HEK293T (cell line): ENCODE measurements around the gene SMG1.
"Not testable (repeated sequence)": the region's sequence is repeated elsewhere in the genome, so short reads cannot be mapped to it uniquely, and the experiment has no call there.

Experiments
- CTCF ChIA-PET: fragments of 350-600 bp; formaldehyde crosslinking; extraction: SDS; loops from one replicate; lab custom pipeline; 2021; ENCODE audit warnings: antibody characterized with exemption, inconsistent platforms; lab: Yijun Ruan, JAX
- POLR2A ChIA-PET: fragments of 350-600 bp; formaldehyde crosslinking; extraction: SDS; loops from one replicate; lab custom pipeline; 2020; ENCODE audit warnings: antibody characterized with exemption, inconsistent platforms; lab: Yijun Ruan, JAX
- DNase-seq: peaks from one replicate; pipeline ENCODE4 v3.0.0; 2012; ENCODE audit warnings: mixed read lengths; ENCODE audit errors: extremely low spot score
- ARNT ChIP-seq: fragments of 450-650 bp; IDR thresholded peaks from 2 replicates; pipeline ENCODE4 v1.6.1; 2017; ENCODE audit warnings: mild to moderate bottlenecking
- BHLHE40 ChIP-seq: fragments of 450-650 bp; IDR thresholded peaks from 2 replicates; pipeline ENCODE4 v1.6.1; 2016; ENCODE audit warnings: mild to moderate bottlenecking, moderate library complexity, borderline replicate concordance
- CTBP1 ChIP-seq: fragments of 450-650 bp; IDR thresholded peaks from 2 replicates; pipeline ENCODE4 v1.6.1; 2016; ENCODE audit warnings: borderline replicate concordance
- ELF4 ChIP-seq: fragments of 450-650 bp; IDR thresholded peaks from 2 replicates; pipeline ENCODE4 v1.6.1; 2017; ENCODE audit warnings: antibody characterized with exemption
- FOXA1 ChIP-seq: fragments of 450-650 bp; IDR thresholded peaks from 2 replicates; pipeline ENCODE4 v1.6.1; 2016; ENCODE audit warnings: mild to moderate bottlenecking
- FOXK2 ChIP-seq: fragments of 450-650 bp; IDR thresholded peaks from 2 replicates; pipeline ENCODE4 v1.6.1; 2016; ENCODE audit warnings: mild to moderate bottlenecking
- FOXM1 ChIP-seq: fragments of 450-650 bp; IDR thresholded peaks from 2 replicates; pipeline ENCODE4 v1.6.1; 2017; ENCODE audit warnings: mild to moderate bottlenecking, borderline replicate concordance
- HDGF ChIP-seq: fragments of 450-650 bp; IDR thresholded peaks from 2 replicates; pipeline ENCODE4 v1.6.1; 2017; ENCODE audit warnings: antibody characterized with exemption, borderline replicate concordance
- L3MBTL2 ChIP-seq: fragments of 450-650 bp; conservative IDR thresholded peaks from 2 replicates; pipeline ENCODE4 v1.6.1; 2016; ENCODE audit warnings: mild to moderate bottlenecking
- LEF1 ChIP-seq: fragments of 450-650 bp; IDR thresholded peaks from 2 replicates; pipeline ENCODE4 v1.6.1; 2017; ENCODE audit warnings: mild to moderate bottlenecking, borderline replicate concordance
- NFRKB ChIP-seq: fragments of 450-650 bp; IDR thresholded peaks from 2 replicates; pipeline ENCODE4 v1.6.1; 2016; ENCODE audit warnings: mild to moderate bottlenecking, moderate library complexity
- SP1 ChIP-seq: fragments of 450-650 bp; IDR thresholded peaks from 2 replicates; pipeline ENCODE4 v1.6.1; 2017
- SUZ12 ChIP-seq: fragments of 450-650 bp; IDR thresholded peaks from 2 replicates; pipeline ENCODE4 v1.6.1; 2016; ENCODE audit warnings: mild to moderate bottlenecking
- TARDBP ChIP-seq: fragments of 450-650 bp; IDR thresholded peaks from 2 replicates; pipeline ENCODE4 v1.6.1; 2016
- ZNF384 ChIP-seq: fragments of 450-650 bp; IDR thresholded peaks from 2 replicates; pipeline ENCODE4 v1.6.1; 2016
- TF ChIP-seq, protein P1 (sequence below): fragments of 450-650 bp; IDR thresholded peaks from 2 replicates; pipeline ENCODE4 v1.6.1; 2016

Gene SMG1

DNA sequence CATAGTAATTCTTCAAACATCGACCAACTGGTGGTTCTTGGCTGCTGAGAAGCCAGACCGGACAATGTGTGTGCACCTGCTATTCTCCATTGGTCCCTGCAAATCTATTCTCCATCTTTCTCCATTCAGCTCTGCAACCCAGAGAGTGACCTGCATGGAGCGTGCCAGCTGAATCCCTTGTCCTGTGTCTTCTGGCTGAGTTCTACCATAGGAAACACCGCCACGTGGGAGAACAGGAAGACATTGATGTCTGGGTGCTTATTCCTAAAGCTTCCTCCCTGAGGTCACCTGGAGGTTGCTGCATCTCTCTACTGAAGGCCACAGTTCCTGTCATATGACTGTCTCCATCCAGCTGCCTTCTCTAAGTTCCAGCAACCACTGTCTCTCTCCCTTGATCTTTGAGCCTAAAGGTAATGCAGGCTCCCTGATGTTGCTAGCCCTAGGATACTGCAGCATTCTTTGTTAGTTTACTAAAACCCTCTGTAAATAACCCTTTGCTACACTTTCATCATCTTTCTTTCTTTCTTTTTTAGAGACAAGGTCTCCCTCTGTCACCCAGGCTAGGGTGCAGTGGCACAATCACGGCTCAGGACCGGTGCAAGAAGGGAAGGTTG, 10.6 kb upstream of the SMG1 start:
- no peak for DNase-seq
- ChIA-PET POLR2A (no interaction called here), CTCF (no interaction called here)
- TF ChIP-seq CTBP1 (no peak), NFRKB (no peak), BHLHE40 (no peak)

DNA sequence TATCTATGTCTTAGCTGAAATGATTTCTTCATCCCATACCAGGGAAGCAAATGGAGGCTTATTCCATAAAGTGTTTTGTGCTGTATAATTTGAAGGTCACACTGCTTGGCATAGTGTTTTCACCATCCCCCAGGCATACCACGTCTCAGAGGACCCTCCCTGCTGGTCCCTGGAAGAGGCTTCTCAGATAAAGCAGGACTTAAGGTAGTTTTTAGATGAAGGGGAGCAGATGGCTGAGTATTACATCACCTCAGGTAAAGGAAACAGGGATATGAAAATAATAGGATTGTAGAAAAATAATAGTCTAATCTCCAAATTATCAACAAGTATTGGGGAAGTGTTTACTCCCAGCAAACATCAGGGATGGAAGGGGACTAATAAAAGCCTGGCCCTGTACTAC, 7.3 kb upstream of the SMG1 start:
- POLR2A ChIA-PET, result interaction anchor here (1.1 kb wide), 1 partner anchor 13 kb away, joined by 3 read pairs; no protein-coding TSS in a partner anchor
- DNase-seq, result no peak
- TF ChIP-seq TARDBP (no peak), ZNF384 (no peak), LEF1 (no peak), BHLHE40 (no peak), CTBP1 (no peak), HDGF (no peak), SP1 (no peak), ELF4 (no peak), FOXK2 (no peak), NFRKB (no peak), ARNT (no peak), FOXA1 (no peak), FOXM1 (no peak), L3MBTL2 (no peak), SUZ12 (no peak)
- TF ChIP-seq, protein P1, sequence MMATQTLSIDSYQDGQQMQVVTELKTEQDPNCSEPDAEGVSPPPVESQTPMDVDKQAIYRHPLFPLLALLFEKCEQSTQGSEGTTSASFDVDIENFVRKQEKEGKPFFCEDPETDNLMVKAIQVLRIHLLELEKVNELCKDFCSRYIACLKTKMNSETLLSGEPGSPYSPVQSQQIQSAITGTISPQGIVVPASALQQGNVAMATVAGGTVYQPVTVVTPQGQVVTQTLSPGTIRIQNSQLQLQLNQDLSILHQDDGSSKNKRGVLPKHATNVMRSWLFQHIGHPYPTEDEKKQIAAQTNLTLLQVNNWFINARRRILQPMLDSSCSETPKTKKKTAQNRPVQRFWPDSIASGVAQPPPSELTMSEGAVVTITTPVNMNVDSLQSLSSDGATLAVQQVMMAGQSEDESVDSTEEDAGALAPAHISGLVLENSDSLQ, result no peak
- CTCF ChIA-PET, result interaction anchor here (1.8 kb wide), 1 partner anchor 12 kb away, joined by 5 read pairs; no protein-coding TSS in a partner anchor

GRCh38 chr16:18932243-18932987, 6.2 kb upstream of the SMG1 start:
- DNase-seq, result no peak
- no peak for TF ChIP-seq FOXA1
- no peak for TF ChIP-seq CTBP1
- TF ChIP-seq LEF1, result no peak
- no peak for TF ChIP-seq ARNT
- no peak for TF ChIP-seq FOXM1
- TF ChIP-seq SP1, result no peak
- TF ChIP-seq ELF4, result no peak
- no peak for TF ChIP-seq FOXK2
- TF ChIP-seq NFRKB, result no peak
- no peak for TF ChIP-seq TARDBP
- TF ChIP-seq HDGF, result no peak
- no peak for TF ChIP-seq BHLHE40
- TF ChIP-seq SUZ12, result no peak
- TF ChIP-seq ZNF384, result no peak
- TF ChIP-seq, protein P1, result no peak
- no peak for TF ChIP-seq L3MBTL2
- POLR2A ChIA-PET, result interaction anchor here (1.0 to 1.8 kb wide), 3 partner anchors 14 to 135 kb away, joined by 3 to 10 read pairs (median 3); partner anchors contain the start of genes ARL6IP1 and COQ7
- CTCF ChIA-PET, result no interaction called here

GRCh38 chr16:18931756-18932155, 5.5 kb upstream of the SMG1 start:
- CTCF ChIA-PET, result no interaction called here
- POLR2A ChIA-PET, result interaction anchor here (1.8 kb wide), 1 partner anchor 130 kb away, joined by 10 read pairs; the partner anchor contains the start of gene ARL6IP1
- TF ChIP-seq TARDBP (no peak), SUZ12 (no peak), FOXM1 (no peak), ARNT (no peak), FOXA1 (no peak), ZNF384 (no peak), HDGF (no peak), LEF1 (no peak), ELF4 (no peak), SP1 (no peak), CTBP1 (no peak), FOXK2 (no peak), BHLHE40 (no peak), L3MBTL2 (no peak), NFRKB (no peak)
- TF ChIP-seq, protein P1, result no peak
- DNase-seq, result no peak

DNA sequence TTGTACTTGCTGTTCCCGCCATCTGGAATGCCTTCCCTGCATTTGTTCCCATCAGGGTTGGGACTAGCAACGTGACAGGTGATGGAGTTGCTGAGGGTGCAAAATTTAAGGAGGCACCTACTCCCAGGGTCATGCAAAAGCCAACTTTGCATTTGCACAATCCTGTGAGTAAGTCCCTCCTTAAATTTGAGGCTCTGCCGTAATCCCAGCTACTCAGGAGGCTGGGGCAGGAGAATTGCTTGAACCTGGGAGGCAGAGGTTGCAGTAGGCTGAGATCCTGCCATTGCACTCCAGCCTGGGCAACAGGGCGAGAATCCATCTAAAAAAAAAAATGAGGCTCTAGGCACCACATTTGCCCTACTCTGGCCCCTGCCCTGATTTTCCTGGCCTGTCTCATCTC, 3.9 kb upstream of the SMG1 start:
- CTCF ChIA-PET, DNase-seq: not testable (repeated sequence)
- POLR2A ChIA-PET, result interaction anchor here (0.7 kb wide), 1 partner anchor 1530 kb away, joined by 3 read pairs; no protein-coding TSS in a partner anchor

DNA sequence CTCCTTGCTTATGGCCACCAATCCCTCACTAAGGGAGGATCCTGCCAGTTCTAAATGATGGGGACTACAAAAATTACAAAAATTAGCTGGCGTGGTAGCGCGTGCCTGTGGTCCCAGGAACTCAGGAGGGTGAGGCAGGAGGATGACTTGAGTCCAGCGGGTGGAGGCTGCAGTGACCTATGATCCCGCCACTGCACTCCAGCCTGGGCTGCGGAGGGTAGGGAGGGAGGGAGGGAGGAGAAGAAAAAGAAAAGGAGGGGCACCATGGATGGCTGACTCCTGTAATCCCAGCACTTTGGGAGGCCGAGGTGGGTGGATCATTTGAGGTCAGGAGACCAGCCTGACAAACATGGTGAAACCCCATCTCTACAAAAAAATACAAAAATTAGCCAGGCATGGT, 1.9 kb upstream of the SMG1 start:
- CTCF ChIA-PET, POLR2A ChIA-PET, DNase-seq: not testable (repeated sequence)

GRCh38 chr16:18925215-18925985, 808 bp downstream of the SMG1 start:
- ChIA-PET CTCF (interaction anchor here (0.6 kb wide), 1 partner anchor 22 kb away, joined by 3 read pairs; no protein-coding TSS in a partner anchor), POLR2A (interaction anchor here (1.0 kb wide), 1 partner anchor 21 kb away, joined by 3 read pairs; no protein-coding TSS in a partner anchor)
- DNase-seq, result not testable (repeated sequence)

DNA sequence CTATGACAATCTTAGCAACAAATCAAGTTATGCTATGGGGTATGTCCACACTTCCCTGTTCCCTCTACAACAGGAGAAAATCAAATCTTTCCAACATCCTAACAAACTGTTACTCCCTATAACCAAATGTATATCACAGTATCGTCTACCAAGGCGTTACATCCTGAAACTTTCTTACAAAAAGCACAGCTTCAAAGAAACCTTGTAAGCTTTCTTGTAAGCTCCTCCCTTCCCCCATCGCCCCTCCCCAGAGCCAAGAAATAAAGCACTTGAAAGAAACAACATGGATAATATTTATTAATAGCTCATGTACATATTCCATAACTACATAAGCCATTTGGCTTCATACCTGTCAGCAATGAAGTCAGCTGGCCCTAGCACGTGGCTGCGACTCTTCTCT, 2.3 kb downstream of the SMG1 start:
- CTCF ChIA-PET, POLR2A ChIA-PET: not testable (repeated sequence)

GRCh38 chr16:18923124-18923523, 3.1 kb downstream of the SMG1 start:
- POLR2A ChIA-PET, CTCF ChIA-PET, DNase-seq: not testable (repeated sequence)

More for the DNA sequence above, 2.3 kb downstream of the SMG1 start:
- not testable (repeated sequence) for DNase-seq
